NCI-H524 (cell line): ENCODE measurements around the gene RTP4.
A peak's percentile ranks its signal among the peaks of the same experiment; 100 is the strongest.

Experiments
- DNase-seq, 2 experiments: peaks; one replicate each; lab custom pipeline; 2025; lab: John Stamatoyannopoulos, UW

The RTP4 gene

GRCh38 chr3:187368251-187369088, at the start of gene RTP4:
Gene RTP4, plus strand, starts transcription at chr3:187368385. Its CDS starts 57 bp downstream, at chr3:187368442.
- no peak for DNase-seq

- DNase-seq = peak; percentile 82 to 87
Observed at GRCh38 chr3:187318819-187319616, 49.2 kb upstream of the RTP4 start.

GRCh38 chr3:187319699-187320302, 48.4 kb upstream of the RTP4 start:
- peak; percentile 89 to 94 for DNase-seq

- DNase-seq = no peak
Observed at GRCh38 chr3:187321766-187322165, 46.4 kb upstream of the RTP4 start.

GRCh38 chr3:187322291-187322690, 45.9 kb upstream of the RTP4 start:
- no peak for DNase-seq

- DNase-seq = no peak
Observed at GRCh38 chr3:187323091-187323490, 45.1 kb upstream of the RTP4 start.

GRCh38 chr3:187325632-187326031, 42.6 kb upstream of the RTP4 start:
- no peak for DNase-seq

- no peak for DNase-seq
Observed at GRCh38 chr3:187327845-187328244, 40.3 kb upstream of the RTP4 start.

GRCh38 chr3:187328691-187329090, 39.5 kb upstream of the RTP4 start:
- no peak for DNase-seq

GRCh38 chr3:187334904-187335303, 33.3 kb upstream of the RTP4 start:
- no peak for DNase-seq

GRCh38 chr3:187336322-187336721, 31.9 kb upstream of the RTP4 start:
- DNase-seq = no peak

GRCh38 chr3:187340578-187340977, 27.6 kb upstream of the RTP4 start:
- no peak for DNase-seq

- DNase-seq = no peak
Observed at GRCh38 chr3:187342255-187342654, 25.9 kb upstream of the RTP4 start.

- no peak for DNase-seq
Observed at GRCh38 chr3:187343670-187344069, 24.5 kb upstream of the RTP4 start.

- no peak for DNase-seq
Observed at GRCh38 chr3:187352581-187353575, 15.3 kb upstream of the RTP4 start.

- no peak for DNase-seq
Observed at GRCh38 chr3:187358068-187358467, 10.1 kb upstream of the RTP4 start.

- no peak for DNase-seq
Observed at GRCh38 chr3:187359798-187360486, 8.2 kb upstream of the RTP4 start.

GRCh38 chr3:187360596-187360995, 7.6 kb upstream of the RTP4 start:
- no peak for DNase-seq

GRCh38 chr3:187361835-187362234, 6.3 kb upstream of the RTP4 start:
- DNase-seq = no peak

- no peak for DNase-seq
Observed at GRCh38 chr3:187367561-187368103, 553 bp upstream of the RTP4 start.

GRCh38 chr3:187369089-187369447, 883 bp downstream of the RTP4 start:
- DNase-seq = no peak
